GM19025 (cell line): ENCODE results near the gene CD46.

ENCODE experiments used
- ATAC-seq: cut with Tn5 transposase; IDR thresholded peaks from one replicate; pipeline ENCODE4 v1.9.1; 2021; ENCODE audit warnings: mild to moderate bottlenecking, low read depth, moderate library complexity; ENCODE audit not compliant: unreplicated experiment

The CD46 gene

GRCh38 chr1:207844371-207844770 is 92.5 kb downstream of the CD46 start:
- no peak for ATAC-seq
